RWPE2 (cell line): ENCODE measurements around the gene CSMD2.
A peak's percentile ranks its signal among the peaks of the same experiment; 100 is the strongest.

Source experiments
- ATAC-seq: fragments of 200-7000 bp; cut with Tn5 transposase; 3 replicates; pipeline ENCODE4 v1.9.1; 2021; ENCODE audit warnings: low read depth
- DNase-seq: peaks from one replicate; pipeline ENCODE4 v3.0.0-alpha.2; 2020; ENCODE audit warnings: low spot score
- H3K27ac ChIP-seq: fragments of 450-650 bp; 2 replicates; pipeline ENCODE4 v1.5.1; 2017; ENCODE audit warnings: mild to moderate bottlenecking; ENCODE audit not compliant: poor library complexity, severe bottlenecking
- H3K27me3 ChIP-seq: fragments of 250-450 bp; sonication (Bioruptor Pico); 2 replicates; pipeline ENCODE4 v1.5.1; 2021; ENCODE audit warnings: mild to moderate bottlenecking, moderate library complexity; ENCODE audit not compliant: insufficient read depth, poor library complexity, severe bottlenecking
- H3K36me3 ChIP-seq: fragments of 250-450 bp; sonication (Bioruptor Pico); 2 replicates; pipeline ENCODE4 v1.5.1; 2020; ENCODE audit warnings: low read depth, mild to moderate bottlenecking, moderate library complexity
- H3K4me1 ChIP-seq: fragments of 250-450 bp; sonication (Bioruptor Pico); 2 replicates; pipeline ENCODE4 v1.5.1; 2021; ENCODE audit warnings: mild to moderate bottlenecking, moderate library complexity; ENCODE audit not compliant: insufficient read depth, poor library complexity, severe bottlenecking
- H3K4me3 ChIP-seq: fragments of 250-450 bp; sonication (Bioruptor Pico); 2 replicates; pipeline ENCODE4 v1.5.1; 2021; ENCODE audit warnings: mild to moderate bottlenecking, moderate library complexity; ENCODE audit not compliant: severe bottlenecking
- H3K9me3 ChIP-seq: fragments of 250-450 bp; sonication (Bioruptor Pico); 2 replicates; pipeline ENCODE4 v1.5.1; 2021; ENCODE audit warnings: mild to moderate bottlenecking, moderate library complexity; ENCODE audit not compliant: severe bottlenecking
- TF ChIP-seq, protein P1 (sequence below): fragments of 450-650 bp; IDR thresholded peaks from one replicate; pipeline ENCODE4 v1.5.1; 2017; ENCODE audit warnings: mild to moderate bottlenecking, moderate library complexity; ENCODE audit not compliant: poor library complexity, severe bottlenecking

Gene CSMD2

DNA sequence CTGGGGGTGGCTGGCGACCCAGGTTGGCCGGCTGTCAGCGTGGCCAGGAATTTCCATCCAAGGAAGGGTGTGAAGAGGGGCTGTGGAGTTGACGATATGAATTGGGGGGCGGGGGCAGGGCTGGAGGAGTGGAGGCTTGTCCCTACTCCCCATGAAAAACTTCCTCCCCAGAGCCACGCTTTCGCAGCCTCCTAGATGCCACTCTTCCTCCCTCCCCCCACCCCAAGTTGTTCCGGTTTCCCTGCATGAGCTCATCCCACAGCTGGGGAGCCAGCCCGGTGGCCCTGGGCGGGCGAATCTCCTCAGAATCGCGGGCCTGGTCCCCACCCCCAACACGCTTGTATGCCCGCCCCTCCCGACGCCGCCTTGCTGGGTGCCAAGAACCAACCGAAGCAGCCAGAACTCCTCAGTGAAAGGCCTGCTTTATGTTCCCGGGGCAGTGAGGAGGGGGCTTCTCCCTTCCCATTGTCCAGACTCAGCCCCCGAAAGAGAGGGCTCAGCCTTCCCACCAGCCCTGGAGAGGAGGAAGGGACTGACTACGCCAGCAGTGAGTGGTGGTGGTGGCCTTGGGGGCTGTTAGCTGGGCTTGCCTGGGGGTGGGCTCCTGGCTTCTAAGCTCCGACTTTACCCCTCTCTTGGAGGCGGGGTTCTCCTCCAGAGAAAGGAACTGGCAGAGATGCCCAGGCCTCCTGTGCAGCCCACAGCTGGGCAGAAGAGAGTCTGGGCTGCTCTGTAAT lies 1.8 kb upstream of the CSMD2 start:
- Histone ChIP-seq H3K4me1 (no peaks in the 10 kb centered on the region), H3K4me3 (no peak overlapping the region), H3K9me3 (peaks cover 2% of the 10 kb centered on the region), H3K27me3 (peaks cover 70% of the 10 kb centered on the region), H3K36me3 (no peaks in the 10 kb centered on the region), H3K27ac (no peak overlapping the region)
- DNase-seq (no peak), ATAC-seq (no peak)
- TF ChIP-seq, protein P1, sequence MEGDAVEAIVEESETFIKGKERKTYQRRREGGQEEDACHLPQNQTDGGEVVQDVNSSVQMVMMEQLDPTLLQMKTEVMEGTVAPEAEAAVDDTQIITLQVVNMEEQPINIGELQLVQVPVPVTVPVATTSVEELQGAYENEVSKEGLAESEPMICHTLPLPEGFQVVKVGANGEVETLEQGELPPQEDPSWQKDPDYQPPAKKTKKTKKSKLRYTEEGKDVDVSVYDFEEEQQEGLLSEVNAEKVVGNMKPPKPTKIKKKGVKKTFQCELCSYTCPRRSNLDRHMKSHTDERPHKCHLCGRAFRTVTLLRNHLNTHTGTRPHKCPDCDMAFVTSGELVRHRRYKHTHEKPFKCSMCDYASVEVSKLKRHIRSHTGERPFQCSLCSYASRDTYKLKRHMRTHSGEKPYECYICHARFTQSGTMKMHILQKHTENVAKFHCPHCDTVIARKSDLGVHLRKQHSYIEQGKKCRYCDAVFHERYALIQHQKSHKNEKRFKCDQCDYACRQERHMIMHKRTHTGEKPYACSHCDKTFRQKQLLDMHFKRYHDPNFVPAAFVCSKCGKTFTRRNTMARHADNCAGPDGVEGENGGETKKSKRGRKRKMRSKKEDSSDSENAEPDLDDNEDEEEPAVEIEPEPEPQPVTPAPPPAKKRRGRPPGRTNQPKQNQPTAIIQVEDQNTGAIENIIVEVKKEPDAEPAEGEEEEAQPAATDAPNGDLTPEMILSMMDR, result no peak

DNA sequence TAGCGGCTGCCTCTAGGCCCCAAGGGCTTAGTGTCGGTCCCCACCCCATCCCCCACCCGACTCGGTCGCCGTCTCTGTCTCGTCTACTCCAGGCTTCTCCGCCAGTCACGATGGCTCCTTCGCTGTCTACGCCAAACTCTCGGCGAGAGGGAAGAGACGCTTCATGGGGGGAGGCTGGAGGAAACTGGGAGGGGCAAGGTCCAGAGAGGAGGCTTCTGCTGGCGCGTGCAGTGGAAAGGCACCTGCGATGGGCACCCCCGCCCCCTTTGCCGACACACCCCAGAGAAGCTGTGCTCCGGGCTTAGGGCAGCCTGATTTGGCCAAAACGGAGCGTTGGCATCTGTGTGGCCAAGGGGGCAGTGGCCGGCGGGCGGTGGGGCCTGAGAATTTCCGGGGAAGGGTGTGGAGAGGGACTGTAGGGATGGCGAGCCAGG lies 1.2 kb upstream of the CSMD2 start:
- Histone ChIP-seq H3K9me3 (peaks cover 2% of the 10 kb centered on the region), H3K27ac (no peak overlapping the region), H3K27me3 (peaks cover 76% of the 10 kb centered on the region), H3K4me3 (no peak overlapping the region), H3K4me1 (no peaks in the 10 kb centered on the region), H3K36me3 (no peaks in the 10 kb centered on the region)
- TF ChIP-seq, protein P1, result no peak
- DNase-seq (no peak), ATAC-seq (no peak)

DNA sequence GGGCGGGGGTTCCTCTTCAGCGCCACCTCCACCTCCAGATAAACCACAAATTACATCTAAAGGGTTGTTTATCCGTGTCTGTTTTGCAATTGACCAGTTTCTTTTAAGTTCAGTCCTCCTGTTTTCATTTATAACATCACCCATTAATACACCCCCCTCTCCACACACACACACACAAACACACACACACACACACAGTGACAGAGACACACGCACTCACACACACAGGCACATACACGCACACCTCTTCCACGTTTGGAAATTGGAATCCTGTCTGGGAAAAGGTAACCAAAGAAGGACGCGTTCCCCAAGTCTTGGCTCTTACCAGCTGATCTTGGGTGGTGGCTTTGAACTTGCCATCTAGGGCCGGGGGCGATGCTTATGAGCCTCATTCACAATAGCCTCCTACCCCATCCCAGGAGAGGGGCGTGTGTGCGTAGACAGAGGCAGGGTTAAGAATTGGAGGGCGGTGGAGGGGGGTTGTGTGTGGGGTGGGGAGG lies 442 bp upstream of the CSMD2 start:
- Histone ChIP-seq H3K36me3 (no peaks in the 10 kb centered on the region), H3K4me3 (no peak overlapping the region), H3K27me3 (peaks cover 83% of the 10 kb centered on the region), H3K4me1 (no peaks in the 10 kb centered on the region), H3K9me3 (peaks cover 2% of the 10 kb centered on the region), H3K27ac (no peak overlapping the region)
- TF ChIP-seq, protein P1, result no peak
- DNase-seq (no peak), ATAC-seq (no peak)

DNA sequence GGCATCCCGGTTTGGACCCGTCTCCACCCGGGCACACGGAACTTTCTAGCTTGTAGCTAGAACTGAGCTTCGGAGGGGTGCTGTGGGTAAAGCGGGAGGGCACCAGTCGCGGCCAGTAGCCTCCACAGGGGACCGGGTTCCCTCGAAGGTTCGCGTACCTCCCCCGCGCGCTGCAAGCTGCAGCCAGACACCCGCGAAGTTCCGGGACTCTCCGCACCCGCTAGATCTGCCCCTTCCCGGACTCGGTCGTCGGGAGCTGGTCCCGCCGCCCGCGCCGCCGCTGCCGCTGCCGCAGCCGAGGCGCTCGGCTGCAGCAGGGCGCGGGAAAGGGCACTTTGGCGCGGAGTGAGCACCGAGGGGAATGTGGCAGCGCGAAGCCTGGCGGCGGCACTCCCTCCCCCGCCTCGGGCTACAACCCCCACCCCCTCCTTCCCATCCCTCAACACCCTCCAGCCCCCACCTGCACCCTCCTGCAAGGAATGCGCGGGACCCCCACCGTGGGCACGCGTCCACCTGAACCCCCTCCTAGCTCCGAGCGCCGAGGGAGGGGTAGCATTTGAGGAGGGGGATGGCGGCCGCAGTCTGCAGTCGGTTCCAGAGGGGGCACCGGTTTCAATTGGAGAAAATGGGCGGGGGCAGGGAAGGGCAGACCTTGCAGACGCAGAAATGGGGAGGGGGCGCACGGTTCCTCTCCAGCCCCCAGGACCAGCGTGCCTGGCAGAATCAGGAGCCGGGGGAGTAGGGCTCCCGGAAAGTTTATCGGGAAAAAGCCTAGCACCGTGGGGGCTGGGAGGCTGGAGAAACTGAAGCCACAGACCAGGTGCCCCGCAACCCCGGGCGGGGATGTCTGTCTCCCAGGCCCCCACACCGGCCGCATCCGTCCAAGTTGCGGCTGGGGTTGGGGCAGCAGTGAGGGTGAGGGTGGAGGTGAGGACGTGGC lies 968 bp downstream of the CSMD2 start:
- ATAC-seq (peak; percentile 20; the same call in 1 of the 3 replicates), DNase-seq (no peak)
- no peaks in the 10 kb centered on the region for H3K4me1 ChIP-seq
- no peaks in the 10 kb centered on the region for H3K36me3 ChIP-seq
- peaks cover 2% of the 10 kb centered on the region for H3K9me3 ChIP-seq
- peaks cover 81% of the 10 kb centered on the region for H3K27me3 ChIP-seq
- H3K4me3 ChIP-seq, result no peak overlapping the region
- TF ChIP-seq, protein P1, result no peak
- no peak overlapping the region for H3K27ac ChIP-seq
